GM10266 (cell line): Measurements from ENCODE around the gene PGC.

Experiments used
- DNase-seq: peaks from one replicate; pipeline ENCODE4 v3.0.0; 2012; ENCODE audit errors: extremely low spot score
- CTCF ChIP-seq: IDR thresholded peaks from 2 replicates; pipeline ENCODE4 v1.5.1; 2012; ENCODE audit warnings: mild to moderate bottlenecking, low read depth; ENCODE audit not compliant: control insufficient read depth, insufficient read depth; ENCODE audit errors: missing control alignments

The PGC gene

GRCh38 chr6:41704028-41704427 is 43.2 kb downstream of the PGC start:
- TF ChIP-seq CTCF, result no peak
- DNase-seq, result no peak

- DNase-seq, result no peak
- no peak for TF ChIP-seq CTCF
Observed at GRCh38 chr6:41702771-41703494, 44.3 kb downstream of the PGC start.

GRCh38 chr6:41702089-41702745 is 45.0 kb downstream of the PGC start:
- no peak for DNase-seq
- TF ChIP-seq CTCF, result no peak

- TF ChIP-seq CTCF, result no peak
- DNase-seq, result no peak
Observed at GRCh38 chr6:41700463-41701347, 46.5 kb downstream of the PGC start.

- no peak for TF ChIP-seq CTCF
- no peak for DNase-seq
Observed at GRCh38 chr6:41699063-41699462, 48.1 kb downstream of the PGC start.

GRCh38 chr6:41697861-41698781 is 49.1 kb downstream of the PGC start:
- TF ChIP-seq CTCF, result no peak
- no peak for DNase-seq
